MCF 10A (cell line): ENCODE measurements around the gene FOXB1. TPM values are rescaled to one million over a fixed set of nuclear protein-coding genes. Genes with fewer than 3 reads are reported as not detected.

Experiments used
- Bru-seq: library from RNA; stranded (reverse); fragments of 400-500 nt; gene quantifications from one replicate; lab custom pipeline; 2021; lab: Mats Ljungman, UMichigan
- BruChase-seq, 2 experiments: library from RNA; stranded (reverse); fragments of 400-500 nt; gene quantifications; one replicate each; lab custom pipeline; 2021; lab: Mats Ljungman, UMichigan
- BruUV-seq: library from RNA; stranded (reverse); fragments of 400-500 nt; replicated peaks from 2 replicates; lab custom pipeline; 2021; lab: Mats Ljungman, UMichigan
- CTCF ChIA-PET: fragments of 300-600 bp; sonication (Branson Sonifier 250); formaldehyde crosslinking; extraction: SDS; loops from one replicate; lab custom pipeline; 2021; ENCODE audit warnings: antibody characterized with exemption, inconsistent platforms; lab: Yijun Ruan, JAX
- POLR2A ChIA-PET: fragments of 300-600, 350-650 bp; sonication (Branson Sonifier 250); formaldehyde crosslinking; extraction: SDS; loops from one replicate; lab custom pipeline; 2020; ENCODE audit warnings: antibody characterized with exemption, inconsistent platforms; lab: Yijun Ruan, JAX
- DNase-seq: peaks from one replicate; pipeline ENCODE4 v3.0.0-alpha.2; 2018; ENCODE audit not compliant: unreplicated experiment
- H3K27ac Mint-ChIP-seq: one replicate; pipeline ENCODE4 v1.8.0; 2022; ENCODE audit warnings: mild to moderate bottlenecking, low read depth, mixed read lengths; ENCODE audit not compliant: unreplicated experiment
- H3K27me3 Mint-ChIP-seq: one replicate; pipeline ENCODE4 v1.8.0; 2022; ENCODE audit warnings: mixed read lengths; ENCODE audit not compliant: insufficient read depth, unreplicated experiment
- H3K36me3 Mint-ChIP-seq: one replicate; pipeline ENCODE4 v1.8.0; 2022; ENCODE audit warnings: mild to moderate bottlenecking, moderate library complexity, mixed read lengths; ENCODE audit not compliant: insufficient read depth, unreplicated experiment
- H3K4me1 Mint-ChIP-seq: one replicate; pipeline ENCODE4 v1.8.0; 2022; ENCODE audit warnings: mixed read lengths; ENCODE audit not compliant: insufficient read depth, unreplicated experiment
- H3K4me3 Mint-ChIP-seq: one replicate; pipeline ENCODE4 v1.8.0; 2022; ENCODE audit warnings: mild to moderate bottlenecking, moderate library complexity, mixed read lengths; ENCODE audit not compliant: unreplicated experiment
- H3K9me3 Mint-ChIP-seq: one replicate; pipeline ENCODE4 v1.8.0; 2022; ENCODE audit warnings: mixed read lengths; ENCODE audit not compliant: unreplicated experiment
- intact Hi-C: fragments of 100-400 bp; cut with micrococcal nuclease; formaldehyde crosslinking; loops from 2 replicates; pipeline ENCODE4 v1.14.1; 2022
- long read RNA-seq: library from polyadenylated mRNA; stranded (forward); transcript quantifications from one replicate; pipeline ENCODE4 v2.0.0, GENCODE V29; 2022
- total RNA-seq: library from RNA; stranded (reverse); gene quantifications from 2 replicates; pipeline ENCODE4 v1.2.3, GENCODE V29; 2022
- TF ChIP-seq, protein P1 (sequence below): fragments of 200-600 bp; IDR thresholded peaks from one replicate; pipeline ENCODE4 v1.8.0; 2022; ENCODE audit warnings: antibody characterized with exemption, mild to moderate bottlenecking; ENCODE audit not compliant: unreplicated experiment

FOXB1 gene
- total RNA-seq: not detected in 2 replicates
- percentile 23 among the genes with signal in this experiment for Bru-seq, nascent RNA
- not detected for BruChase-seq, experiment 1, labeled RNA remaining after a 6-hour chase
- BruChase-seq, experiment 2, labeled RNA remaining after a 2-hour chase: not detected
- long read RNA-seq: 0 reads

DNA sequence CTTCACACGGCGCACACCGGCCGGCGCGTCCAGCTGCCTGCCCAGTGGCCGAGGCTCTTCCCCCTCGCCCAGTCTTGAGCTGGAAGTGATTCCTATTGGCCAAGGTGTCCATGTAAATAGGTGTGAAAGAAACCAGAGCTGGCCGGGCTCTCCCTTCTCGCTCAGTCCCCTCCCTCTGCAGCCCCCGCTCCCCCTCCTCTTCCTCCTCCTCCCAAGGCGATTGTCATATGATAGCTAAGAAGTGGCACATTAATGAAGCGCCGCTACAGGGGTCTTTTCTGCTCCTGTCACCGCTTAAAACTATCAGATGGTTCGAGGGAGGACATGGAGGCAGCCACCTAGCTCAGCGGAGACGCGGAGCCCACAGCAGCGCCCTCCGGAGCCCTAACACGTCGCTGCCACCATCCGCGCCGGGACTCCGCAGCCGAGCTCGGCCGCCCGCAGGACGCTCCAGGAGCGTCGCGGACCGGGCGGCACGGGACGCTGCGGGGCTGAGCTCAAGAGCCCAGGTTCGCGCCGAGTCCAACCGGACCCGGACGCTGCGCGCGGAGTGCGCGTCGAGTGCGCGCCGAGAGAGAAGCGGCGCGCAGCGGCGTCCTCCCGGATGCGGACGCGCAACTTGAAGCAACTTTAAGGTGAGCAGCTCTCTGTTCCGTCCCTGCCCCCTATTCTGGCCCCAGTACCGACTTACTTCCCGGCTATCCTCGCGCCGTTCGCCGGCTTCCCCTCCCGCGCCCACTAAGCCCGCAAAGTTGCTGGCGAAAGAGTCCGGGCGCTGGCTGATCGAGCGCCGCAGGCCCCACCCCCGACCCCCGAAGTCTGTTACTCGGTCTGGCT is at the start of gene FOXB1:
TSS of gene FOXB1 (plus strand) at position 303 of the 837 bp plus-strand sequence. CDS start 653 bp downstream, outside the sequence.
- Mint-ChIP-seq H3K27ac (no peak within 1 kb of the TSS), H3K9me3 (no peaks in the 10 kb centered on the region), H3K4me1 (peaks cover 17% of the 10 kb centered on the region), H3K4me3 (no peak within 1 kb of the TSS), H3K27me3 (peaks cover 53% of the 10 kb centered on the region), H3K36me3 (no peaks in the 10 kb centered on the region)
- intact Hi-C loops: loop anchor here (10.0 kb wide), 2 partner anchors 71 to 321 kb away; no protein-coding TSS in a partner anchor
- TF ChIP-seq, protein P1, sequence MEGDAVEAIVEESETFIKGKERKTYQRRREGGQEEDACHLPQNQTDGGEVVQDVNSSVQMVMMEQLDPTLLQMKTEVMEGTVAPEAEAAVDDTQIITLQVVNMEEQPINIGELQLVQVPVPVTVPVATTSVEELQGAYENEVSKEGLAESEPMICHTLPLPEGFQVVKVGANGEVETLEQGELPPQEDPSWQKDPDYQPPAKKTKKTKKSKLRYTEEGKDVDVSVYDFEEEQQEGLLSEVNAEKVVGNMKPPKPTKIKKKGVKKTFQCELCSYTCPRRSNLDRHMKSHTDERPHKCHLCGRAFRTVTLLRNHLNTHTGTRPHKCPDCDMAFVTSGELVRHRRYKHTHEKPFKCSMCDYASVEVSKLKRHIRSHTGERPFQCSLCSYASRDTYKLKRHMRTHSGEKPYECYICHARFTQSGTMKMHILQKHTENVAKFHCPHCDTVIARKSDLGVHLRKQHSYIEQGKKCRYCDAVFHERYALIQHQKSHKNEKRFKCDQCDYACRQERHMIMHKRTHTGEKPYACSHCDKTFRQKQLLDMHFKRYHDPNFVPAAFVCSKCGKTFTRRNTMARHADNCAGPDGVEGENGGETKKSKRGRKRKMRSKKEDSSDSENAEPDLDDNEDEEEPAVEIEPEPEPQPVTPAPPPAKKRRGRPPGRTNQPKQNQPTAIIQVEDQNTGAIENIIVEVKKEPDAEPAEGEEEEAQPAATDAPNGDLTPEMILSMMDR: no peak
- DNase-seq: no peak
- ChIA-PET CTCF (interaction anchor here (0.6 to 1.2 kb wide), 2 partner anchors 11 to 112 kb away, joined by 3 read pairs; no protein-coding TSS in a partner anchor), POLR2A (interaction anchor here (1.1 to 1.2 kb wide), 2 partner anchors 9 to 13 kb away, joined by 3 read pairs; no protein-coding TSS in a partner anchor)
- BruUV-seq: no TSS peak

DNA sequence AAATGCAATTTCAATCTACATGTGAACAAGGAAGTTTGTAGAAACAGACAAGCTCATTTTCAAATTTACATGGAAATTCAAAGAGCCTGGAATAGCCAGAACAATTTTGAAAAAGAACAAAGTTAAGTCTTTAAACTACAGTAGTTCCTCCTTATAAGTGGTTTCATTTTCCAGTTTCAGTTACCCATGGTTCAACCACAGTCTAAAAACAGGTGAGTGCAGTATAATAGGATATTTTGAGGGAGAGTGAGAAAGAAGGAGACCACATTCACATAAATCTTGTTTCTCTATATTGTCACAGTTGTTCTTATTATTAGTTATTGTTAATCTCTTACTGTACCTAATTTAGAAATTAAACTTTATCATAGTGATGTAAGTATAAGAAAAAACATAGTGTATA is 45.8 kb upstream of the FOXB1 start:
- H3K9me3 Mint-ChIP-seq: peaks cover 17% of the 10 kb centered on the region
- BruUV-seq: no TSS peak
- CTCF ChIA-PET: interaction anchor here (0.6 to 0.7 kb wide), 3 partner anchors 42 to 380 kb away, joined by 3 read pairs; no protein-coding TSS in a partner anchor
- no peaks in the 10 kb centered on the region for H3K27me3 Mint-ChIP-seq
- no peak overlapping the region for H3K27ac Mint-ChIP-seq
- POLR2A ChIA-PET: no interaction called here
- no peaks in the 10 kb centered on the region for H3K4me1 Mint-ChIP-seq
- TF ChIP-seq, protein P1: no peak
- intact Hi-C loops: no loop called here
- no peak for DNase-seq
- H3K4me3 Mint-ChIP-seq: no peak overlapping the region
- no peaks in the 10 kb centered on the region for H3K36me3 Mint-ChIP-seq

DNA sequence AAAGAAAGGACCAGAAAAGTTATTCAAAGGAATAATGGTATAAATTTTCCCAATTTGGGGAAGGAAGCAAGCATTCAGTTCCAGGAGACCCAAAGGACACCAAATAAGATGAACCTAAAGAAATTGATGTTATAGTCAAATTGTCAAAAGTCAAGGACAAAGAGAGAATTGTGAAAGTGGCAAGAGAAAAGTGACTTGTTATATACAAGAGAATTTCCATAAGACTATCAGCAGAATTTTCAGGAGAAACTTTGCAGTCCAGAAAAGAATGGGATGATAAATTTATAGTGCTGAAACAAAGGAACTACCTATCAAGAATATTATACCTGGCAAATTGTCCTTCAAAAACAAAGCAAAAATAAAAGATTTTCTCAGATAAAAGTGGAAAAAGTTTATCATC is 43.8 kb upstream of the FOXB1 start:
- H3K4me3 Mint-ChIP-seq: no peak overlapping the region
- H3K9me3 Mint-ChIP-seq: peaks cover 17% of the 10 kb centered on the region
- H3K4me1 Mint-ChIP-seq: no peaks in the 10 kb centered on the region
- BruUV-seq: no TSS peak
- TF ChIP-seq, protein P1: no peak
- ChIA-PET CTCF (no interaction called here), POLR2A (no interaction called here)
- H3K27ac Mint-ChIP-seq: no peak overlapping the region
- intact Hi-C loops: no loop called here
- H3K36me3 Mint-ChIP-seq: no peaks in the 10 kb centered on the region
- no peaks in the 10 kb centered on the region for H3K27me3 Mint-ChIP-seq
- no peak for DNase-seq

DNA sequence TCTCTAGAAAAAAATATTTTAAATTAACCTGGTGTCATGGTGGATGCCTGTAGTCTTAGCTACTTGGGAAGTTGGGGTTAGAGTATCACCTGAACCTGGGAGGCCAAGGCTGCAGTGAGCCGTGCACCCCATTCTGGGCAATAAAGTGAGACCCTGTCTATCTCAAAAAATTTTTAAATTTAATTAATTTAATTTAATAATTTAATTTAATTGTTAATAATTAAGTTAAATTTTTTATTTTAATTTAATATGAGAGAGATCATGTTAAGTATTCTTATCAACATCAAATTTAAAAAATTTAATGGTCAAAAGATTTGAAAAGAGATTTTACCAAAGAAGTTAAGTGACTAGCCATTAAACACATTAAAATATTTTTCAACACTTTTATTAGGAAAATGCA is 40.8 kb upstream of the FOXB1 start:
- POLR2A ChIA-PET: interaction anchor here (0.6 kb wide), 1 partner anchor 14 kb away, joined by 3 read pairs; no protein-coding TSS in a partner anchor
- Mint-ChIP-seq H3K4me3 (no peak overlapping the region), H3K9me3 (peaks cover 17% of the 10 kb centered on the region), H3K27me3 (no peaks in the 10 kb centered on the region), H3K27ac (no peak overlapping the region), H3K4me1 (no peaks in the 10 kb centered on the region), H3K36me3 (no peaks in the 10 kb centered on the region)
- TF ChIP-seq, protein P1: no peak
- CTCF ChIA-PET: interaction anchor here (0.7 kb wide), 1 partner anchor 33 kb away, joined by 3 read pairs; no protein-coding TSS in a partner anchor
- intact Hi-C loops: no loop called here
- no TSS peak for BruUV-seq
- no peak for DNase-seq
